HepG2 (cell line): Measurements from ENCODE around the gene NAP1L4. TPM values are rescaled to one million over a fixed set of nuclear protein-coding genes. Genes with fewer than 3 reads are reported as not detected.
A peak's percentile ranks its signal among the peaks of the same experiment; 100 is the strongest.

Experiments
- DMAP1 ChIP-seq: IDR thresholded peaks from 2 replicates; pipeline ENCODE4 v1.6.1; 2016
- KLF13 ChIP-seq: sonication (generic); formaldehyde crosslinking; IDR thresholded peaks from 2 replicates; pipeline ENCODE4 v1.4.0; 2020; ENCODE audit warnings: mild to moderate bottlenecking, missing genetic modification reagents
- SP2 ChIP-seq: sonication (generic); formaldehyde crosslinking; IDR thresholded peaks from 2 replicates; pipeline ENCODE4 v1.5.1; 2020; ENCODE audit warnings: mild to moderate bottlenecking, missing genetic modification reagents
- TBX3 ChIP-seq: fragments of 450-650 bp; IDR thresholded peaks from 2 replicates; pipeline ENCODE4 v1.6.1; 2017; ENCODE audit warnings: antibody characterized with exemption, mild to moderate bottlenecking, inconsistent platforms, borderline replicate concordance
- ZNF180 ChIP-seq: sonication (generic); formaldehyde crosslinking; IDR thresholded peaks from 2 replicates; pipeline ENCODE4 v1.4.0; 2020; ENCODE audit warnings: low read depth, missing genetic modification reagents, borderline replicate concordance
- ZNF672 ChIP-seq: sonication (generic); formaldehyde crosslinking; IDR thresholded peaks from 2 replicates; pipeline ENCODE4 v1.8.1; 2022; ENCODE audit warnings: missing genetic modification reagents
- ZNF83 ChIP-seq: sonication (generic); formaldehyde crosslinking; IDR thresholded peaks from 2 replicates; pipeline ENCODE4 v1.4.0; 2020; ENCODE audit warnings: missing genetic modification reagents, mild to moderate bottlenecking, borderline replicate concordance
- polyA plus RNA-seq, 8 experiments: library from polyadenylated mRNA; depleted of rRNA in 3 of 8; stranded (reverse) in 7 of 8; unstranded in 1 of 8; fragments of >200 nt; fragmentation: Illumina TruSeq in 4 of 8; extraction: Trizol in 4 of 8; gene quantifications; 2 replicates each; pipeline versions ENCODE4 v1.2.1 to v1.2.3, GENCODE V29; 2011 to 2016; ENCODE audit warnings: low read depth in 4 of 8, missing spikeins in 1 of 8, mixed read lengths in 1 of 8; ENCODE audit not compliant: insufficient read depth in 1 of 8
- total RNA-seq, 5 experiments: library from RNA; depleted of rRNA; stranded (reverse); fragments of >200 nt; fragmentation: Illumina TruSeq; extraction: Trizol; gene quantifications; 2 replicates each; pipeline ENCODE4 v1.2.3, GENCODE V29; 2016; ENCODE audit warnings: low read depth in 1 of 5
- TF ChIP-seq, protein P1 (sequence below), 2 experiments: sonication (generic) in 1 of 2; formaldehyde crosslinking in 1 of 2; IDR thresholded peaks; 2 replicates each; pipeline versions ENCODE4 v1.6.1 to v1.9.0; 2014 to 2022; ENCODE audit warnings: antibody characterized with exemption in 1 of 2, borderline replicate concordance in 1 of 2, inconsistent platforms in 1 of 2, low read depth in 1 of 2, missing genetic modification reagents in 1 of 2
- TF ChIP-seq, protein P2 (sequence below): IDR thresholded peaks from 2 replicates; pipeline ENCODE4 v1.6.1; 2016; ENCODE audit warnings: low read depth, missing genetic modification reagents, missing compliant biosample characterization
- TF ChIP-seq, protein P3 (sequence below): sonication (generic); formaldehyde crosslinking; IDR thresholded peaks from 2 replicates; pipeline ENCODE4 v1.5.1; 2020; ENCODE audit warnings: missing genetic modification reagents, mild to moderate bottlenecking, borderline replicate concordance
- TF ChIP-seq, protein P4 (sequence below): sonication (generic); formaldehyde crosslinking; IDR thresholded peaks from 2 replicates; pipeline ENCODE4 v1.8.0; 2022; ENCODE audit warnings: mild to moderate bottlenecking, missing genetic modification reagents
- TF ChIP-seq, protein P5 (sequence below): sonication (generic); formaldehyde crosslinking; IDR thresholded peaks from 2 replicates; pipeline ENCODE4 v1.5.0; 2020; ENCODE audit warnings: mild to moderate bottlenecking, missing genetic modification reagents, moderate library complexity

The NAP1L4 gene
- total and polyA plus RNA-seq, 2 of the 13 experiments (the other 11 are each of a cell fraction or from before 2014, with no cell fraction given), result 64.0 to 186 TPM

DNA sequence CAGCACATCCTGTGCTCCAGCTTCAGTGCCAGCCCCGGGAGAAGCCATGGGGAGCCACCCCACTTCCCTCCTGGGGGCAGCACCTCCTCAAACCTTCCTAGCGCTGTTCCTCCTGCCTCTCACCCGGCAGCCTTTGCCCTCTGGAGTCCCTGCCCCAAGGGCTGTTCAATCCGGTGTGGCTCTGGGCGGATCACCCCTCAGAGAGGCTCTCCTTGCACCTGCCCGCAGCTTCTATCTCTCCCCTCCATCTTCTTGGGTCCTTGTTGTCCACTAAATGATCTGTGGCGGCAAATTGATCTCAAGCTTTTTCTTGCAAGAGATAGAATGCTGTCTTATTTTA, 88.5 kb downstream of the NAP1L4 start (continued):
- TF ChIP-seq, protein P1, sequence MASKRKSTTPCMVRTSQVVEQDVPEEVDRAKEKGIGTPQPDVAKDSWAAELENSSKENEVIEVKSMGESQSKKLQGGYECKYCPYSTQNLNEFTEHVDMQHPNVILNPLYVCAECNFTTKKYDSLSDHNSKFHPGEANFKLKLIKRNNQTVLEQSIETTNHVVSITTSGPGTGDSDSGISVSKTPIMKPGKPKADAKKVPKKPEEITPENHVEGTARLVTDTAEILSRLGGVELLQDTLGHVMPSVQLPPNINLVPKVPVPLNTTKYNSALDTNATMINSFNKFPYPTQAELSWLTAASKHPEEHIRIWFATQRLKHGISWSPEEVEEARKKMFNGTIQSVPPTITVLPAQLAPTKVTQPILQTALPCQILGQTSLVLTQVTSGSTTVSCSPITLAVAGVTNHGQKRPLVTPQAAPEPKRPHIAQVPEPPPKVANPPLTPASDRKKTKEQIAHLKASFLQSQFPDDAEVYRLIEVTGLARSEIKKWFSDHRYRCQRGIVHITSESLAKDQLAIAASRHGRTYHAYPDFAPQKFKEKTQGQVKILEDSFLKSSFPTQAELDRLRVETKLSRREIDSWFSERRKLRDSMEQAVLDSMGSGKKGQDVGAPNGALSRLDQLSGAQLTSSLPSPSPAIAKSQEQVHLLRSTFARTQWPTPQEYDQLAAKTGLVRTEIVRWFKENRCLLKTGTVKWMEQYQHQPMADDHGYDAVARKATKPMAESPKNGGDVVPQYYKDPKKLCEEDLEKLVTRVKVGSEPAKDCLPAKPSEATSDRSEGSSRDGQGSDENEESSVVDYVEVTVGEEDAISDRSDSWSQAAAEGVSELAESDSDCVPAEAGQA (IDR thresholded peaks at IDR 0.05; ENCODE audit: low read depth), result no peak
- TF ChIP-seq, protein P1 (CRISPR knock-in tag; IDR thresholded peaks at IDR 0.05; ENCODE audit: borderline replicate concordance), result no peak
- no peak for TF ChIP-seq KLF13 (CRISPR knock-in tag)
- TF ChIP-seq, protein P2, sequence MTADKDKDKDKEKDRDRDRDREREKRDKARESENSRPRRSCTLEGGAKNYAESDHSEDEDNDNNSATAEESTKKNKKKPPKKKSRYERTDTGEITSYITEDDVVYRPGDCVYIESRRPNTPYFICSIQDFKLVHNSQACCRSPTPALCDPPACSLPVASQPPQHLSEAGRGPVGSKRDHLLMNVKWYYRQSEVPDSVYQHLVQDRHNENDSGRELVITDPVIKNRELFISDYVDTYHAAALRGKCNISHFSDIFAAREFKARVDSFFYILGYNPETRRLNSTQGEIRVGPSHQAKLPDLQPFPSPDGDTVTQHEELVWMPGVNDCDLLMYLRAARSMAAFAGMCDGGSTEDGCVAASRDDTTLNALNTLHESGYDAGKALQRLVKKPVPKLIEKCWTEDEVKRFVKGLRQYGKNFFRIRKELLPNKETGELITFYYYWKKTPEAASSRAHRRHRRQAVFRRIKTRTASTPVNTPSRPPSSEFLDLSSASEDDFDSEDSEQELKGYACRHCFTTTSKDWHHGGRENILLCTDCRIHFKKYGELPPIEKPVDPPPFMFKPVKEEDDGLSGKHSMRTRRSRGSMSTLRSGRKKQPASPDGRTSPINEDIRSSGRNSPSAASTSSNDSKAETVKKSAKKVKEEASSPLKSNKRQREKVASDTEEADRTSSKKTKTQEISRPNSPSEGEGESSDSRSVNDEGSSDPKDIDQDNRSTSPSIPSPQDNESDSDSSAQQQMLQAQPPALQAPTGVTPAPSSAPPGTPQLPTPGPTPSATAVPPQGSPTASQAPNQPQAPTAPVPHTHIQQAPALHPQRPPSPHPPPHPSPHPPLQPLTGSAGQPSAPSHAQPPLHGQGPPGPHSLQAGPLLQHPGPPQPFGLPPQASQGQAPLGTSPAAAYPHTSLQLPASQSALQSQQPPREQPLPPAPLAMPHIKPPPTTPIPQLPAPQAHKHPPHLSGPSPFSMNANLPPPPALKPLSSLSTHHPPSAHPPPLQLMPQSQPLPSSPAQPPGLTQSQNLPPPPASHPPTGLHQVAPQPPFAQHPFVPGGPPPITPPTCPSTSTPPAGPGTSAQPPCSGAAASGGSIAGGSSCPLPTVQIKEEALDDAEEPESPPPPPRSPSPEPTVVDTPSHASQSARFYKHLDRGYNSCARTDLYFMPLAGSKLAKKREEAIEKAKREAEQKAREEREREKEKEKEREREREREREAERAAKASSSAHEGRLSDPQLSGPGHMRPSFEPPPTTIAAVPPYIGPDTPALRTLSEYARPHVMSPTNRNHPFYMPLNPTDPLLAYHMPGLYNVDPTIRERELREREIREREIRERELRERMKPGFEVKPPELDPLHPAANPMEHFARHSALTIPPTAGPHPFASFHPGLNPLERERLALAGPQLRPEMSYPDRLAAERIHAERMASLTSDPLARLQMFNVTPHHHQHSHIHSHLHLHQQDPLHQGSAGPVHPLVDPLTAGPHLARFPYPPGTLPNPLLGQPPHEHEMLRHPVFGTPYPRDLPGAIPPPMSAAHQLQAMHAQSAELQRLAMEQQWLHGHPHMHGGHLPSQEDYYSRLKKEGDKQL (CRISPR knock-in tag), result no peak
- TF ChIP-seq, protein P3, sequence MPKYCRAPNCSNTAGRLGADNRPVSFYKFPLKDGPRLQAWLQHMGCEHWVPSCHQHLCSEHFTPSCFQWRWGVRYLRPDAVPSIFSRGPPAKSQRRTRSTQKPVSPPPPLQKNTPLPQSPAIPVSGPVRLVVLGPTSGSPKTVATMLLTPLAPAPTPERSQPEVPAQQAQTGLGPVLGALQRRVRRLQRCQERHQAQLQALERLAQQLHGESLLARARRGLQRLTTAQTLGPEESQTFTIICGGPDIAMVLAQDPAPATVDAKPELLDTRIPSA (CRISPR knock-in tag), result no peak
- TF ChIP-seq, protein P4, sequence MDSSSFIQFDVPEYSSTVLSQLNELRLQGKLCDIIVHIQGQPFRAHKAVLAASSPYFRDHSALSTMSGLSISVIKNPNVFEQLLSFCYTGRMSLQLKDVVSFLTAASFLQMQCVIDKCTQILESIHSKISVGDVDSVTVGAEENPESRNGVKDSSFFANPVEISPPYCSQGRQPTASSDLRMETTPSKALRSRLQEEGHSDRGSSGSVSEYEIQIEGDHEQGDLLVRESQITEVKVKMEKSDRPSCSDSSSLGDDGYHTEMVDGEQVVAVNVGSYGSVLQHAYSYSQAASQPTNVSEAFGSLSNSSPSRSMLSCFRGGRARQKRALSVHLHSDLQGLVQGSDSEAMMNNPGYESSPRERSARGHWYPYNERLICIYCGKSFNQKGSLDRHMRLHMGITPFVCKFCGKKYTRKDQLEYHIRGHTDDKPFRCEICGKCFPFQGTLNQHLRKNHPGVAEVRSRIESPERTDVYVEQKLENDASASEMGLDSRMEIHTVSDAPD (CRISPR knock-in tag), result no peak
- TF ChIP-seq ZNF83 (CRISPR knock-in tag), result no peak
- TF ChIP-seq, protein P5, sequence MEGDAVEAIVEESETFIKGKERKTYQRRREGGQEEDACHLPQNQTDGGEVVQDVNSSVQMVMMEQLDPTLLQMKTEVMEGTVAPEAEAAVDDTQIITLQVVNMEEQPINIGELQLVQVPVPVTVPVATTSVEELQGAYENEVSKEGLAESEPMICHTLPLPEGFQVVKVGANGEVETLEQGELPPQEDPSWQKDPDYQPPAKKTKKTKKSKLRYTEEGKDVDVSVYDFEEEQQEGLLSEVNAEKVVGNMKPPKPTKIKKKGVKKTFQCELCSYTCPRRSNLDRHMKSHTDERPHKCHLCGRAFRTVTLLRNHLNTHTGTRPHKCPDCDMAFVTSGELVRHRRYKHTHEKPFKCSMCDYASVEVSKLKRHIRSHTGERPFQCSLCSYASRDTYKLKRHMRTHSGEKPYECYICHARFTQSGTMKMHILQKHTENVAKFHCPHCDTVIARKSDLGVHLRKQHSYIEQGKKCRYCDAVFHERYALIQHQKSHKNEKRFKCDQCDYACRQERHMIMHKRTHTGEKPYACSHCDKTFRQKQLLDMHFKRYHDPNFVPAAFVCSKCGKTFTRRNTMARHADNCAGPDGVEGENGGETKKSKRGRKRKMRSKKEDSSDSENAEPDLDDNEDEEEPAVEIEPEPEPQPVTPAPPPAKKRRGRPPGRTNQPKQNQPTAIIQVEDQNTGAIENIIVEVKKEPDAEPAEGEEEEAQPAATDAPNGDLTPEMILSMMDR (CRISPR knock-in tag), result peak; percentile 61
- no peak for TF ChIP-seq ZNF672 (CRISPR knock-in tag)
- TF ChIP-seq TBX3, result no peak
- TF ChIP-seq SP2 (CRISPR knock-in tag), result no peak
- 0 out of 2 replicates have a peak, but pooled peaks have one; percentile 21 for TF ChIP-seq DMAP1 (CRISPR knock-in tag)
- TF ChIP-seq ZNF180 (CRISPR knock-in tag), result no peak
